Measurements from ENCODE around the gene CYP8B1.

The CYP8B1 gene

GRCh38 chr3:42853056-42853455 lies 22.6 kb downstream of the CYP8B1 start:
- DNase-seq (ENCODE audit: low read depth) = no peak

GRCh38 chr3:42852441-42852840 lies 23.2 kb downstream of the CYP8B1 start:
- no peak for DNase-seq (ENCODE audit: low read depth)

- no peak for DNase-seq (ENCODE audit: low read depth)
These were observed 24.3 kb downstream of the CYP8B1 start for GRCh38 chr3:42851228-42851834.

GRCh38 chr3:42850263-42850662 lies 25.4 kb downstream of the CYP8B1 start:
- DNase-seq (ENCODE audit: low read depth) = no peak

- no peak for DNase-seq (ENCODE audit: low read depth)
These were observed 26.7 kb downstream of the CYP8B1 start for GRCh38 chr3:42849017-42849416.

- no peak for DNase-seq (ENCODE audit: low read depth)
These were observed 27.9 kb downstream of the CYP8B1 start for GRCh38 chr3:42847731-42848130.

- DNase-seq (ENCODE audit: low read depth) = no peak
These were observed 28.8 kb downstream of the CYP8B1 start for GRCh38 chr3:42846685-42847522.

- DNase-seq (ENCODE audit: low read depth) = no peak
These were observed 30.9 kb downstream of the CYP8B1 start for GRCh38 chr3:42844815-42845214.

- no peak for DNase-seq (ENCODE audit: low read depth)
These were observed 31.3 kb downstream of the CYP8B1 start for GRCh38 chr3:42844412-42844713.

- DNase-seq (ENCODE audit: low read depth) = no peak
These were observed 31.8 kb downstream of the CYP8B1 start for GRCh38 chr3:42843713-42844411.

GRCh38 chr3:42841332-42841731 lies 34.3 kb downstream of the CYP8B1 start:
- DNase-seq (ENCODE audit: low read depth) = no peak

- DNase-seq (ENCODE audit: low read depth) = no peak
These were observed 36.1 kb downstream of the CYP8B1 start for GRCh38 chr3:42839616-42840015.

GRCh38 chr3:42838571-42838970 lies 37.1 kb downstream of the CYP8B1 start:
- DNase-seq (ENCODE audit: low read depth) = no peak

- no peak for DNase-seq (ENCODE audit: low read depth)
These were observed 39.2 kb downstream of the CYP8B1 start for GRCh38 chr3:42836150-42837123.

- DNase-seq (ENCODE audit: low read depth) = peak; percentile 70
These were observed 44.4 kb downstream of the CYP8B1 start for GRCh38 chr3:42831321-42831713.

GRCh38 chr3:42830437-42831320 lies 45.0 kb downstream of the CYP8B1 start:
- DNase-seq (ENCODE audit: low read depth) = no peak

- no peak for DNase-seq (ENCODE audit: low read depth)
These were observed 45.8 kb downstream of the CYP8B1 start for GRCh38 chr3:42829628-42830436.

- no peak for DNase-seq (ENCODE audit: low read depth)
These were observed 46.5 kb downstream of the CYP8B1 start for GRCh38 chr3:42829083-42829627.

- no peak for DNase-seq (ENCODE audit: low read depth)
These were observed 48.0 kb downstream of the CYP8B1 start for GRCh38 chr3:42827654-42828053.

- DNase-seq (ENCODE audit: low read depth) = no peak
These were observed 48.7 kb downstream of the CYP8B1 start for GRCh38 chr3:42827023-42827422.

All from activated T-cell treated with anti-CD3 and anti-CD28 coated beads for 1 hour (primary cell).